ENCODE measurements around the gene IL10RB. TPM values are rescaled to one million over a fixed set of nuclear protein-coding genes. Genes with fewer than 3 reads are reported as not detected.
"Not testable (repeated sequence)": the region's sequence is repeated elsewhere in the genome, so short reads cannot be mapped to it uniquely, and the experiment has no call there.

The IL10RB gene
- total RNA-seq, 3 donors from 2014 or later, result 31.0 to 39.5 (median 31.8) TPM

DNA sequence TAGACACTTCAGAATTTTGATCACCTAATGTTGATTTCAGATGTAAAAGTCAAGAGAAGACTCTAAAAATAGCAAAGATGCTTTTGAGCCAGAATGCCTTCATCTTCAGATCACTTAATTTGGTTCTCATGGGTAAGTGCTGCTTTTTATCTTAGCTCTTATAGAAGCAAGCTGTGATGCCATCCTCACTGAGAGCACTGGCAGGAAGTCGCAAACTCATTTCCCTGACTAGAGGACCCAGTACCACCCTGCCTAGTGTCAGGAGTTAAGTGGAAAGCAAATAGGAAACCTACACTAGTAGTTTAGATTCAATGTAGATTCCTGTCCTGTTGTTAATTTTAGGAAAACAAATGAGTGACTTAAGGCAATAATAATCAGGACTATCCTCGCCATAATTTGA is 24.3 kb upstream of the IL10RB start:
- Histone ChIP-seq H3K4me3 (no peak overlapping the region), H3K27ac (no peak overlapping the region), H3K36me3 (peaks cover 6% of the 10 kb centered on the region), H3K9me3 (no peaks in the 10 kb centered on the region), H3K4me1 (no peaks in the 10 kb centered on the region), H3K27me3 (no peaks in the 10 kb centered on the region)
- no peak for DNase-seq (ENCODE audit: low spot score in 2 of 2)
- intact Hi-C loops (cut with DNase I; ENCODE audit: low total_unique reads), result no loop called here
- TF ChIP-seq POLR2AphosphoS5 (IDR thresholded peaks at IDR 0.05), result no peak
- TF ChIP-seq, protein P1, sequence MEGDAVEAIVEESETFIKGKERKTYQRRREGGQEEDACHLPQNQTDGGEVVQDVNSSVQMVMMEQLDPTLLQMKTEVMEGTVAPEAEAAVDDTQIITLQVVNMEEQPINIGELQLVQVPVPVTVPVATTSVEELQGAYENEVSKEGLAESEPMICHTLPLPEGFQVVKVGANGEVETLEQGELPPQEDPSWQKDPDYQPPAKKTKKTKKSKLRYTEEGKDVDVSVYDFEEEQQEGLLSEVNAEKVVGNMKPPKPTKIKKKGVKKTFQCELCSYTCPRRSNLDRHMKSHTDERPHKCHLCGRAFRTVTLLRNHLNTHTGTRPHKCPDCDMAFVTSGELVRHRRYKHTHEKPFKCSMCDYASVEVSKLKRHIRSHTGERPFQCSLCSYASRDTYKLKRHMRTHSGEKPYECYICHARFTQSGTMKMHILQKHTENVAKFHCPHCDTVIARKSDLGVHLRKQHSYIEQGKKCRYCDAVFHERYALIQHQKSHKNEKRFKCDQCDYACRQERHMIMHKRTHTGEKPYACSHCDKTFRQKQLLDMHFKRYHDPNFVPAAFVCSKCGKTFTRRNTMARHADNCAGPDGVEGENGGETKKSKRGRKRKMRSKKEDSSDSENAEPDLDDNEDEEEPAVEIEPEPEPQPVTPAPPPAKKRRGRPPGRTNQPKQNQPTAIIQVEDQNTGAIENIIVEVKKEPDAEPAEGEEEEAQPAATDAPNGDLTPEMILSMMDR (IDR thresholded peaks at IDR 0.05), result no peak
- no peak for TF ChIP-seq POLR2A (IDR thresholded peaks at IDR 0.05)

DNA sequence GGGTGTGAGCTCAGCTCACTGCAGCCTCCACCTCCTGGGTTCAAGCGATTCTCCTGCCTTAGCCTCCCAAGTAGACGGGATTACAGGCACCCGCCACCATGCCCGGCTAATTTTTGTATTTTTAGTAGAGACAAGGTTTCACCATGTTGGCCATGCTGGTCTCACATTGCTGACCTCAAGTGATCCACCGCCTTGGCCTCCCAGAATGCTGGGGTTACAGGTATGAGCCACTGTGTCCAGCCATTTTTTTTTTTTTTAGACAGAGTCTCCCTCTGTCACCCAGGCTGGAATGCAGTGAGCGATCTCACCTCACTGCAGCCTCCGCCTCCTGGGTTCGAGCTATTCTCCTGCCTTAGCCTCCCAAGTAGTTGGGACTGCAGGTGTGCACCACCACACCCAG is 23.3 kb upstream of the IL10RB start:
- H3K9me3 ChIP-seq; H3K27ac ChIP-seq; H3K4me1 ChIP-seq; H3K4me3 ChIP-seq; H3K36me3 ChIP-seq; H3K27me3 ChIP-seq; DNase-seq (ENCODE audit: low spot score in 2 of 2); intact Hi-C loops (cut with DNase I; ENCODE audit: low total_unique reads): not testable (repeated sequence)

DNA sequence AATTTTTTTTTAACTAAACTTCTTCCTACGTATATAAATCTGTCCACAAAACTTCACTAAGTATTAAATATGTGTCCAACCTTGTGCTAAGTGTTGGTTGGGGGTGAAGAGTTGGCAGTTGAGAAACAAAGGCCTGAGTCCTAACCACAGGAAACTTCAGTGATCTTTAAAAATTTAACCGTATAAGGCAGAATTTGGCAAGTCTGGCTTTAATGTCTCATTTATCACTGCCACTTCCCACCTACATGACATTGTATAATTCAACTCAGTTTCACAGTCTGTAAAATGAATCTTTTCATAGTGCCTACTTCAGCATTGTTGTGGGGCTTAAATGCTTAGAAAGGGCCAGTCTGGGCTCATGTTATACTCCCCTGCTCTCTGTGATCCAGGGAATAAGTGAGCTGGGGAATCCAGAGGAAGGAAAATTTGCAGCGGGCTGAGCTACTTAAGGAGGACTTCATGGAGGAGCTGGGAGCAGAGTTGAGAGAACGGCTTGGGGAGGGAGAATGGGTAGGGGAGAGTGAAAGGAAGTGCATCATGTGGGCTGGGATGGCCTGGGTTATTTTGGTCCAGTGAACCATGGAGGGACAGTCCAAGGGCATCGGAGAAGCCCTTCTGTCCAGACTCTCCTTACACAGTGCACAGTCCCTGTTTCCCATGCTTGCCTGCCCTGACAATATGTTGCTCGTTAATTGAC is 21.9 kb upstream of the IL10RB start:
- Histone ChIP-seq H3K27me3 (no peaks in the 10 kb centered on the region), H3K4me1 (no peaks in the 10 kb centered on the region), H3K9me3 (no peaks in the 10 kb centered on the region), H3K27ac (no peak overlapping the region), H3K36me3 (peaks cover 11% of the 10 kb centered on the region), H3K4me3 (no peak overlapping the region)
- TF ChIP-seq, protein P1 (IDR thresholded peaks at IDR 0.05), result no peak
- TF ChIP-seq POLR2AphosphoS5 (IDR thresholded peaks at IDR 0.05), result no peak
- TF ChIP-seq POLR2A (IDR thresholded peaks at IDR 0.05), result no peak
- DNase-seq (ENCODE audit: low spot score in 2 of 2), result no peak
- intact Hi-C loops (cut with DNase I; ENCODE audit: low total_unique reads), result no loop called here

DNA sequence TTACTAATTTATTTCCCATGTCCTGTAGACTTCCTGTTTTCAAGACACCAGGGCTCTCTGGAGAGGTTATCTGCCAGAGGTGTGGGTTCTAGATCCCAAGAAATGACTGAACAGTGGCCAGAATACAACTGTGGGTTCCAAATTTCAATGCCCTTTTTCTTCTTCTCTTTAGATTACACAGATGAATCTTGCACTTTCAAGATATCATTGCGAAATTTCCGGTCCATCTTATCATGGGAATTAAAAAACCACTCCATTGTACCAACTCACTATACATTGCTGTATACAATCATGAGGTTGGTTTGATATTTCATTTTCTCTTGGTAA is 21.4 kb upstream of the IL10RB start:
- no peaks in the 10 kb centered on the region for H3K9me3 ChIP-seq
- peaks cover 11% of the 10 kb centered on the region for H3K36me3 ChIP-seq
- H3K27me3 ChIP-seq, result no peaks in the 10 kb centered on the region
- H3K27ac ChIP-seq, result no peak overlapping the region
- intact Hi-C loops (cut with DNase I; ENCODE audit: low total_unique reads), result loop anchor here (5.0 kb wide), 1 partner anchor 852 kb away; the partner anchor contains the start of gene URB1
- H3K4me1 ChIP-seq, result no peaks in the 10 kb centered on the region
- TF ChIP-seq POLR2AphosphoS5 (IDR thresholded peaks at IDR 0.05), result no peak
- TF ChIP-seq POLR2A (IDR thresholded peaks at IDR 0.05), result no peak
- TF ChIP-seq, protein P1 (IDR thresholded peaks at IDR 0.05), result no peak
- DNase-seq (ENCODE audit: low spot score in 2 of 2), result no peak
- no peak overlapping the region for H3K4me3 ChIP-seq

DNA sequence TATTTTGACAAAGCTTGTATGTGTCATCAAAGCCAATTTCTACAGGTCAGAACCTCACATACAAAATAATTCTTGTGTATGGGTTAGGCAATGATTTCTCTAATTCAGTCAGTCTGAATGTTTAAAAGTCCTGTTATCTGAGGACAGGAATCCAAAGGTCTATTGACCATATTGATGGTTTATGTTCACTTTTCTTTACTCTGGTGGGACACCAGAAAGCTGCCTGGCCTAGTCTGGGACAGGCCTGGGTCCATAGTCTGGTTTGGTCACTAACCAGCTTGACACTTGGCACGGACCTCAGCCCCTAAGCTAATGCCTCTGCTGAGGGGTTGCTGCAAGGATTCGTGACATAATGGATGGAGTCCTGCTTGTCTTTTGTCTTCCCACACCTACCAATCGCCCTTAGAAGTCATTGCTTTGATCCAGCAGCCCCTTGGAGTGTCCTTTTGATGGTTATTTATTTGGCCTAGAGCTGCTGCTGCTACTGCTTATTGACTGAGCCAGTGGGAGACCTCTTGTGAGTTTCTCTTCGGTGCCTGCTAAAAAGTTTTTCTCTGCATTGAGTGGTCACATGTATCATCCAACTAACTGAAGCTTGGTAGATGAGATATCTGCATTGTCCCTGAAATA is 20.8 kb upstream of the IL10RB start:
- no peak for DNase-seq (ENCODE audit: low spot score in 2 of 2)

More for the DNA sequence above, 20.8 kb upstream of the IL10RB start:
- Histone ChIP-seq H3K36me3 (peaks cover 11% of the 10 kb centered on the region), H3K9me3 (no peaks in the 10 kb centered on the region), H3K27ac (no peak overlapping the region), H3K4me3 (no peak overlapping the region), H3K4me1 (no peaks in the 10 kb centered on the region), H3K27me3 (no peaks in the 10 kb centered on the region)
- intact Hi-C loops (cut with DNase I; ENCODE audit: low total_unique reads), result loop anchor here (5.0 kb wide), 1 partner anchor 853 kb away; the partner anchor contains the start of gene URB1
- TF ChIP-seq POLR2A (IDR thresholded peaks at IDR 0.05) (no peak), POLR2AphosphoS5 (IDR thresholded peaks at IDR 0.05) (no peak)
- TF ChIP-seq, protein P1 (IDR thresholded peaks at IDR 0.05), result no peak

All from breast epithelium (tissue), 4 donors.